HAP-1 (cell line): ENCODE measurements around the gene POLR1H.

Source experiments
- DNase-seq, 2 experiments: peaks; one replicate each; pipeline ENCODE4 v3.0.0-alpha.2; 2016 to 2020; ENCODE audit warnings: low spot score in 2 of 2
- H3K27me3 ChIP-seq: fragments of 250-450 bp; sonication (Bioruptor Pico); 2 replicates; pipeline ENCODE4 v1.5.1; 2020; ENCODE audit warnings: low read depth, mild to moderate bottlenecking, moderate library complexity
- H3K36me3 ChIP-seq: fragments of 250-450 bp; sonication (Bioruptor Pico); replicated peaks from 2 replicates; pipeline ENCODE4 v1.5.1; 2020; ENCODE audit warnings: mild to moderate bottlenecking
- H3K4me1 ChIP-seq: fragments of 250-450 bp; sonication (Bioruptor Pico); 2 replicates; pipeline ENCODE4 v1.5.1; 2020; ENCODE audit warnings: mild to moderate bottlenecking
- H3K4me3 ChIP-seq: fragments of 250-450 bp; sonication (Bioruptor Pico); 2 replicates; pipeline ENCODE4 v1.5.1; 2020; ENCODE audit warnings: mild to moderate bottlenecking, moderate library complexity
- H3K9me3 ChIP-seq: fragments of 250-450 bp; sonication (Bioruptor Pico); 2 replicates; pipeline ENCODE4 v1.5.1; 2020; ENCODE audit warnings: mild to moderate bottlenecking, moderate library complexity
- in situ Hi-C: fragments of 300-500 bp; cut with MboI; formaldehyde crosslinking; loops from 3 replicates; pipeline ENCODE4 v1.14.3; 2020; ENCODE audit warnings: low sequenced_read_pairs, inconsistent platforms, mixed read lengths

Gene POLR1H

GRCh38 chr6:30112402-30112994 is 51.4 kb downstream of the POLR1H start:
- in situ Hi-C loops = no loop called here
- H3K4me1 ChIP-seq = no peaks in the 10 kb centered on the region
- peaks cover 32% of the 10 kb centered on the region for H3K27me3 ChIP-seq
- H3K36me3 ChIP-seq = no peaks in the 10 kb centered on the region
- DNase-seq = no peak
- H3K9me3 ChIP-seq = no peaks in the 10 kb centered on the region
- H3K4me3 ChIP-seq = no peak overlapping the region

GRCh38 chr6:30113003-30113759 is 52.1 kb downstream of the POLR1H start, which contains the start of gene TRIM31:
TRIM31 (minus strand) TSS chr6:30113090; CDS start chr6:30112805, 285 bp downstream.
- H3K27me3 ChIP-seq = peaks cover 32% of the 10 kb centered on the region
- no peaks in the 10 kb centered on the region for H3K36me3 ChIP-seq
- no peak within 1 kb of the TSS for H3K4me3 ChIP-seq
- in situ Hi-C loops = no loop called here
- no peak for DNase-seq
- no peaks in the 10 kb centered on the region for H3K4me1 ChIP-seq
- H3K9me3 ChIP-seq = no peaks in the 10 kb centered on the region

- in situ Hi-C loops = no loop called here
- Histone ChIP-seq H3K27me3 (peaks cover 32% of the 10 kb centered on the region), H3K36me3 (no peaks in the 10 kb centered on the region)
Measured at GRCh38 chr6:30113841-30114240, 52.8 kb downstream of the POLR1H start.

More at GRCh38 chr6:30113841-30114240, 52.8 kb downstream of the POLR1H start:
- H3K4me3 ChIP-seq = no peak overlapping the region
- no peaks in the 10 kb centered on the region for H3K4me1 ChIP-seq
- no peaks in the 10 kb centered on the region for H3K9me3 ChIP-seq
- DNase-seq = no peak
